ENCODE results near the gene LRIG1.

The LRIG1 gene

GRCh38 chr3:66500576-66501482, at the start of gene LRIG1:
Gene LRIG1, minus strand, starts transcription at chr3:66501022. Its CDS starts 615 bp downstream, at chr3:66500407.
- TF ChIP-seq CTCF (IDR thresholded peaks at IDR 0.05), result peak; percentile 20
- peak within 1 kb of the TSS; percentile 95 for H3K27ac ChIP-seq

GRCh38 chr3:66544619-66545429, 44.0 kb upstream of the LRIG1 start:
- DNase-seq (ENCODE audit: low spot score), result no peak
- no peak for TF ChIP-seq CTCF (IDR thresholded peaks at IDR 0.05)
- Histone ChIP-seq H3K4me3 (no peak overlapping the region), H3K27ac (no peak overlapping the region)

More at GRCh38 chr3:66500576-66501482, at the start of gene LRIG1:
- DNase-seq (ENCODE audit: low spot score), result peak; percentile 99
- peak within 1 kb of the TSS; percentile 98 for H3K4me3 ChIP-seq

GRCh38 chr3:66542153-66542552, 41.3 kb upstream of the LRIG1 start:
- Histone ChIP-seq H3K27ac (no peak overlapping the region), H3K4me3 (no peak overlapping the region)
- TF ChIP-seq CTCF (IDR thresholded peaks at IDR 0.05), result no peak
- DNase-seq (ENCODE audit: low spot score), result no peak

- H3K4me3 ChIP-seq, result no peak overlapping the region
- no peak overlapping the region for H3K27ac ChIP-seq
- no peak for TF ChIP-seq CTCF (IDR thresholded peaks at IDR 0.05)
- DNase-seq (ENCODE audit: low spot score), result no peak
These were observed 38.7 kb upstream of the LRIG1 start for GRCh38 chr3:66539466-66539989.

GRCh38 chr3:66538390-66538789, 37.6 kb upstream of the LRIG1 start:
- H3K27ac ChIP-seq, result no peak overlapping the region
- DNase-seq (ENCODE audit: low spot score), result no peak
- no peak for TF ChIP-seq CTCF (IDR thresholded peaks at IDR 0.05)
- H3K4me3 ChIP-seq, result no peak overlapping the region

- no peak for TF ChIP-seq CTCF (IDR thresholded peaks at IDR 0.05)
- no peak for DNase-seq (ENCODE audit: low spot score)
- Histone ChIP-seq H3K27ac (no peak overlapping the region), H3K4me3 (no peak overlapping the region)
These were observed 36.9 kb upstream of the LRIG1 start for GRCh38 chr3:66537735-66538134.

Measured in coronary artery (tissue), 2 donors.